IPS DF 4.7 (cell line): ENCODE measurements around the gene CGNL1.

Experiments
- DNase-seq: peaks from one replicate; pipeline ENCODE4 v3.0.0-alpha.2; 2013; ENCODE audit warnings: low spot score; ENCODE audit errors: extremely low read depth

The CGNL1 gene

GRCh38 chr15:57348081-57348480, 28.2 kb upstream of the CGNL1 start:
- no peak for DNase-seq

GRCh38 chr15:57352535-57353316, 23.6 kb upstream of the CGNL1 start:
- DNase-seq, result no peak

- no peak for DNase-seq
Observed at GRCh38 chr15:57353317-57353804, 22.9 kb upstream of the CGNL1 start.

- no peak for DNase-seq
Observed at GRCh38 chr15:57354436-57355123, 21.7 kb upstream of the CGNL1 start.

GRCh38 chr15:57355259-57355658, 21.0 kb upstream of the CGNL1 start:
- no peak for DNase-seq

- DNase-seq, result no peak
Observed at GRCh38 chr15:57356178-57356577, 20.1 kb upstream of the CGNL1 start.

- DNase-seq, result no peak
Observed at GRCh38 chr15:57356636-57357035, 19.7 kb upstream of the CGNL1 start.

GRCh38 chr15:57357799-57358198, 18.5 kb upstream of the CGNL1 start:
- DNase-seq, result no peak

- DNase-seq, result no peak
Observed at GRCh38 chr15:57358571-57358970, 17.7 kb upstream of the CGNL1 start.

GRCh38 chr15:57363661-57364060, 12.6 kb upstream of the CGNL1 start:
- no peak for DNase-seq

GRCh38 chr15:57364282-57365007, 11.9 kb upstream of the CGNL1 start:
- DNase-seq, result no peak

- DNase-seq, result no peak
Observed at GRCh38 chr15:57367556-57367955, 8.7 kb upstream of the CGNL1 start.

GRCh38 chr15:57370929-57371328, 5.4 kb upstream of the CGNL1 start:
- no peak for DNase-seq

GRCh38 chr15:57373251-57373881, 2.9 kb upstream of the CGNL1 start:
- no peak for DNase-seq

GRCh38 chr15:57373882-57374276, 2.4 kb upstream of the CGNL1 start:
- no peak for DNase-seq

- no peak for DNase-seq
Observed at GRCh38 chr15:57376696-57377477, 582 bp downstream of the CGNL1 start.

GRCh38 chr15:57377478-57377847, 1.2 kb downstream of the CGNL1 start:
- DNase-seq, result no peak

- DNase-seq, result no peak
Observed at GRCh38 chr15:57379487-57379886, 3.2 kb downstream of the CGNL1 start.

- DNase-seq, result no peak
Observed at GRCh38 chr15:57380854-57381253, 4.5 kb downstream of the CGNL1 start.

GRCh38 chr15:57382215-57382614, 5.9 kb downstream of the CGNL1 start:
- no peak for DNase-seq

GRCh38 chr15:57382969-57383368, 6.7 kb downstream of the CGNL1 start:
- DNase-seq, result no peak
